GM19193 (cell line): ENCODE data around the gene CBFA2T2.

ENCODE experiments used
- POLR2A ChIP-seq: IDR thresholded peaks from 4 replicates; pipeline ENCODE4 v1.6.1; 2011; ENCODE audit not compliant: insufficient read depth, insufficient read length; ENCODE audit errors: extremely low read depth

The CBFA2T2 gene

GRCh38 chr20:33680686-33681085 lies 190.8 kb downstream of the CBFA2T2 start:
- TF ChIP-seq POLR2A, result no peak

- no peak for TF ChIP-seq POLR2A
These were observed 191.4 kb downstream of the CBFA2T2 start for GRCh38 chr20:33681288-33681687.

GRCh38 chr20:33681728-33682353 lies 191.9 kb downstream of the CBFA2T2 start:
- no peak for TF ChIP-seq POLR2A

GRCh38 chr20:33684533-33685327 lies 194.8 kb downstream of the CBFA2T2 start:
- TF ChIP-seq POLR2A, result no peak

- TF ChIP-seq POLR2A, result peak; percentile 45
These were observed 195.6 kb downstream of the CBFA2T2 start for GRCh38 chr20:33685328-33686099.

- TF ChIP-seq POLR2A, result peak; percentile 49
These were observed 196.4 kb downstream of the CBFA2T2 start, which contains the start of gene E2F1 for GRCh38 chr20:33686100-33686983. Gene E2F1, minus strand, starts transcription at chr20:33686385. Its CDS starts 121 bp downstream, at chr20:33686264.

- TF ChIP-seq POLR2A, result no peak
These were observed 197.1 kb downstream of the CBFA2T2 start for GRCh38 chr20:33686984-33687366.

- TF ChIP-seq POLR2A, result no peak
These were observed 197.5 kb downstream of the CBFA2T2 start for GRCh38 chr20:33687370-33687915.

GRCh38 chr20:33687993-33688937 lies 198.4 kb downstream of the CBFA2T2 start:
- TF ChIP-seq POLR2A, result no peak

- TF ChIP-seq POLR2A, result no peak
These were observed 199.1 kb downstream of the CBFA2T2 start for GRCh38 chr20:33688938-33689424.

GRCh38 chr20:33689493-33689892 lies 199.6 kb downstream of the CBFA2T2 start:
- TF ChIP-seq POLR2A, result no peak

GRCh38 chr20:33689973-33690372 lies 200.1 kb downstream of the CBFA2T2 start:
- TF ChIP-seq POLR2A, result no peak

GRCh38 chr20:33693289-33693688 lies 203.4 kb downstream of the CBFA2T2 start:
- no peak for TF ChIP-seq POLR2A
